ENCODE data around the gene TTC12.

TTC12 gene

DNA sequence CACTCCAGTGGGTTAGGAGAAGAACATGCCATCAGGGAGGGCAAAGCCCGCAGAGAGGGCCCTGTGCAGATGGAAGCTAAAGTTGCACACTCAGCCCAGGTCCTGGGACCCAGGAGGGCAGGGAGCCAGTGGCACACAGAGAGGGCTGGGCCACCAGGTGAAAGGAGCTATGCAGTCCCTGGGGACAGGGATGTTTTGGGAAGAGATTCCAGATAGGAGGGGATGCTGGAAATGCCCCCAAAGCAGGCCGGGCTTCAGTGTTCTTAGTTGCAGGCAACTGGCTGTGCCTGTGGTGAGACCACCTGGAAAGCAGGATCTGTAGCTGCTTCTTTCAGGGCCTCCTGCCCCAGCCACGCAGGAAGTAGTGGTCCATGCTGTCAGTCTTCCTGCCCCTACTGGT is 92.8 kb downstream of the TTC12 start:
- no peak for DNase-seq

DNA sequence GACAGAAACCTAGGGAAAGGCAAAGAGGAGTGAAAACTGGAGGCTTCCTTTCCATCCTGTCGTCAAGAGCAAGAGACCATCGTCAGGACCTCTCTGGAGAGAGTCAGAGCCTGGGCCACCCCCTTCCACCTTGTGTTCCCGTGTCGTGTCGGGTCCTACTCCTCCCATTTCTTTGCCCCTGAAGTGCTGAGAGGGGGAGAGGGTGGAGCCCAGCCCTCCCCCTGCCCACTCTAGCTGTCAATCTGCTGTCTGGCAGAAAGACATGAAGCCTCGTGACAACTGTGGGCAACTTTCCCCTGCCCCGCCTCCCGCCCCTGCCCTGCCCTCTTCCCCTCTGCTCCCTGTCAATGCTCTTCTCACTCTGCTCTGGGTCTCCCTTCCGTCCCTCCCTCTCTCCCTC is 93.8 kb downstream of the TTC12 start:
- DNase-seq, result no peak

DNA sequence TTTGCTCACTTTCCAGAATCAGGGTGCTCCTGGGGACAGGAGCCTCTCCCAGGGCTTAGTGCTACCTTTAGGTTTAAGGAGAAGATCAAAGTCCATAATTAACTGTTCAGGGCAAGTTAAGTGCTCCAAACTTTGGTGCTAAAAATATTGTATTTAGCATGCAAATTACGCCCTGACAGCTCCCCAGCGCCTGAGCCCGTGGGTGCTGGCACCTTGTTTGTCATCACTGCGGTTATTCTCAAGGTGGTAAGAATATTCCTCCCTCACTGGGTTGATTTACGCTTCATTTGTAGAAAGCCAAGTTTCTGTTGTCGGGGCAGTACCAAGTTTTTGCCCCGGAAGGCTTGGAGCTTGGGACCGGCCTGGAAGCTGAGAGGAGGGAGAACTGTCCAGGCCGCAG is 94.5 kb downstream of the TTC12 start:
- no peak for DNase-seq

DNA sequence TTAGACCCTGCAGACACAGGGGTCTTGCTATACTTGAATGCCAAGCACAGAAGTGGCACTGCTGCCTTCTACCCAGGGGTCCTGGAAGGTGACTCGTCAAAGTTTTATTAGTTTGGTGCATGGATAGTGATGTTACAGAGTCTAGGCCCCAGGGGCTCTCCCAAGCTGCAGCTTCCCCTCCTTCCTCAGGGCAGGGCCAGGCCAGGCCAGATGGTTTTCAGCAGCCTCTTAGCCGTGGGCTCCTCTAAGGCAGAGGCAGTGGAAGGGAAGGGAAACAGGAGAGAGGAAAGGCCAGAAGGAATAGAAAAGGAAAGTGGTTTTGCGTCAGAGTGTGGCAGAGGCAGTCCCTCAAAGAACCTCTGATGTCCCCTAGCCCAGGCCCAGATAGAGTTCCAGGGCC is 95.1 kb downstream of the TTC12 start:
- no peak for DNase-seq

DNA sequence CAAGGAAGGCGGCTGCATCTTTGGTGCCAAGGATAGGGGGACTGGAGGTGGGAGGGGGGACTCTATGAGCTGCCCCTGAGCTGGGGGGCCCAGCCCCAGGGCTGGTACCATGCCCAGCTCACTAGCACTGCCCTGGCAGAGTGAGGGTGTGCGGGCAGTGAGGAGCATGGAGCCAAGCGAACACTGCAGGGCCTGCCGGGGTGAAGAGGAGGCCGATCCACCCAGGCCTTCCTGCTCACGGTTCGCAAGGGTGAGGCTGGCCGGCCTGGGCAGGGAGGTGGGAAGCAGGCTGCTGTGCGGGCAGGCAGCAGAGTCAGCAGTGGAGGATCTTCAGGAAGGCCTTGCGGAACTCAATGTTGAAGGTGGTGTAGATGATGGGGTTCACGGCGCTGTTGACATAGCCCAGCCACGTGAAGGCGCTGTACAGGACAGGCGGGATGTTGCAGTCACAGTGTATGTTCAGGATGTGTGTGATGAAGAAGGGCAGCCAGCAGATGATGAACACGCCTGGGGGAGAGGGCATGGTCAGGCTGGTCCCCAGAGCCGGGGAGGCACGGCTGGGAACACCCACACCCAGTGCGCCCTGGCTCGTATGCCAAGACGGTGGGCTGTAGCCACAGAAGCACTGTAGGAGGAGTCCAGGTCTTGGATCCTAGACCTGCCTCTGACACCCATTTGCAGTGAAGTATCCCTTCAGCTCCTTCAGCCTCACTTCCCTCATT is 96.2 kb downstream of the TTC12 start:
- no peak for DNase-seq

DNA sequence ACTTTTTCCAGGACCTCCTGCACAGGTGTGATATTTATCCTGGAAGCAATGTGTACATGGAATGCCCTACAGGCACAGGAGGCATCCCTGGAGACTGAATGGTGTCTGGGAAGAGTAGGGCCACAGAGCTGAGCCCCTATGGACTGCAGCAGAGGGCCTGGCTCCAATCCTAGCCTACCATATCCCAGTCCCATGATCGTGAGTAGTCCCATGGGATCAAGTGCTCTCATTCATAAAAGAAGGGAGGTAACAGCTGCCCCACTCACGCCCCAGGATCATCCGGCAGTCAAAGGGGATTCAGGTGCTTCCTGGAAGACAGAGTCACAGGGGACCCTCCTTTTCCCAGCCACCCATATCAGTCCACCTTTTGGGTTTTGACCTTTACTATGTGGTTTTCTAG is 97.2 kb downstream of the TTC12 start:
- no peak for DNase-seq

DNA sequence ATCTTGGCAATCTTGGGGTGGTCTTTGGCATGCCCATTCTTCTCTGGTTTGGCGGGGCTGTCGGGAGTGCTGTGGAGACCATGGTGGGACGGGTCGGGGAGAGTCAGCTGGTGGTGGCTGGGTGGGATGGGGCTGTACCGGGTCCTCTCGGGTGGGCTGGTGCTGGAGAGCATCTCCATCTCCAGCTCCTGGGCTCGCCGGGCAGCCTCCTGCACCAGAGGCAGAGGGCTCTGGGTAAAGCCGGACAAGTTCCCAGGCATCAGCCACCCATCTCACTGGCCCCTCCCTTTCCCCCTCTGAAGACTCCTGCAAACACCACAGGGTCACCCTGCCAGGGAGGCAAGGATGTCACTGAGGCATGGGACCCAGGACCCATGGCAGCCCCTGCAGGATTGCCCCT is 98.3 kb downstream of the TTC12 start:
- no peak for DNase-seq

DNA sequence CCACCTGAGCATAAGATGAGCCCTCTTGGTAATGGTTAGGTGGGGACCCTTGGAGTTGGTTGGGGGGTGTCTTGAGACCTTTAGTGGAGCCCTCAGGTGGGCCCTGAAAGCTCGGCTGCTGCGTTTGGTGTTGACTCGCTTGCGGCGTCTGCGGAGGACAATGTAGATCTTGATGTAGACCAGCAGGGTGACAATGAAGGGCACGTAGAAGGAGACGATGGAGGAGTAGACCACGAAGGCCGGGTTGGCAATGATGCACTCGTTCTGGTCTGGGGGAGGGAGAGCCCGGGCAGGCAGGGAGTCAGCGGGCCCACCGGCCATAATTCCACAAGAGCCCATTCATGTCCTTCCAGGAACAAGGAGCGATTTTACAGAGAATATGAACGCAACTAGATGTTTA is 101.0 kb downstream of the TTC12 start:
- DNase-seq, result no peak

Measured in C1 segment of cervical spinal cord (tissue), 14 donors.